ENCODE results near the gene TPM3. TPM values are rescaled to one million over a fixed set of nuclear protein-coding genes. Genes with fewer than 3 reads are reported as not detected.

TPM3 gene
- total and polyA plus RNA-seq, 9 of the 15 experiments (the other 6 are each of a cell fraction or from before 2014, with no cell fraction given), result 202 to 604 (median 421) TPM

DNA sequence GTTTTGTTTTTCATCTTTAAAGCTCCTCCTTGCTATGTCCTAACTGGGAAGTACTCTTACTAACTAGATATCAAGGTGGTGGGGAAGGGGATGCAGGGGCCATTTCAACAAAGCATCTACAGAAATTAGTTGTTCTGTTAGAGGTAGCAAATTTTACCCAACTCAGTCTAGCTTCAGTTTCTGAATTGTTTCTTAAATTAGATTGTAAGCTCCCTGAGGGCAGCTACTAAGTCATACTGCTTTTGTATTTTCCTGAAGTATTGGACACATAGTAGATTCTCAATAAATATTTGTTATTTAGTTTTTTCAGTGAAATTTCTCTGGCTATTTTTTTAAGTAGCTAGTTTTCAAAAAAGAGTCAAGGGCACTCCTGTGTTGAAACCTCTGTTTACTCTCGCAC is 30.6 kb upstream of the TPM3 start (continued):
- TF ChIP-seq, protein P1, sequence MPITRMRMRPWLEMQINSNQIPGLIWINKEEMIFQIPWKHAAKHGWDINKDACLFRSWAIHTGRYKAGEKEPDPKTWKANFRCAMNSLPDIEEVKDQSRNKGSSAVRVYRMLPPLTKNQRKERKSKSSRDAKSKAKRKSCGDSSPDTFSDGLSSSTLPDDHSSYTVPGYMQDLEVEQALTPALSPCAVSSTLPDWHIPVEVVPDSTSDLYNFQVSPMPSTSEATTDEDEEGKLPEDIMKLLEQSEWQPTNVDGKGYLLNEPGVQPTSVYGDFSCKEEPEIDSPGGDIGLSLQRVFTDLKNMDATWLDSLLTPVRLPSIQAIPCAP (CRISPR knock-in tag; IDR thresholded peaks at IDR 0.05; ENCODE audit: borderline replicate concordance), result no peak
- TF ChIP-seq TRIM28 (IDR thresholded peaks at IDR 0.05) (peak; percentile 88; the same call in 1 of the 2 replicates), BCOR (IDR thresholded peaks at IDR 0.05) (no peak), YY1 (IDR thresholded peaks at IDR 0.05; ENCODE audit: borderline replicate concordance in 1 of 3, control insufficient read depth in 1 of 3, extremely low read depth in 1 of 3, insufficient read depth in 3 of 3, insufficient read length in 1 of 3, insufficient replicate concordance in 2 of 3, low read depth in 1 of 3, low read length in 2 of 3) (no peak), POLR2A (conservative IDR thresholded peaks at IDR 0.05) (no peak), MTA2 (IDR thresholded peaks at IDR 0.05; ENCODE audit: low read depth) (no peak), CEBPB (tag; IDR thresholded peaks at IDR 0.05) (no peak), ZNF253 (CRISPR knock-in tag; conservative IDR thresholded peaks at IDR 0.05) (no peak), TAF7 (tag; IDR thresholded peaks at IDR 0.05) (no peak)

DNA sequence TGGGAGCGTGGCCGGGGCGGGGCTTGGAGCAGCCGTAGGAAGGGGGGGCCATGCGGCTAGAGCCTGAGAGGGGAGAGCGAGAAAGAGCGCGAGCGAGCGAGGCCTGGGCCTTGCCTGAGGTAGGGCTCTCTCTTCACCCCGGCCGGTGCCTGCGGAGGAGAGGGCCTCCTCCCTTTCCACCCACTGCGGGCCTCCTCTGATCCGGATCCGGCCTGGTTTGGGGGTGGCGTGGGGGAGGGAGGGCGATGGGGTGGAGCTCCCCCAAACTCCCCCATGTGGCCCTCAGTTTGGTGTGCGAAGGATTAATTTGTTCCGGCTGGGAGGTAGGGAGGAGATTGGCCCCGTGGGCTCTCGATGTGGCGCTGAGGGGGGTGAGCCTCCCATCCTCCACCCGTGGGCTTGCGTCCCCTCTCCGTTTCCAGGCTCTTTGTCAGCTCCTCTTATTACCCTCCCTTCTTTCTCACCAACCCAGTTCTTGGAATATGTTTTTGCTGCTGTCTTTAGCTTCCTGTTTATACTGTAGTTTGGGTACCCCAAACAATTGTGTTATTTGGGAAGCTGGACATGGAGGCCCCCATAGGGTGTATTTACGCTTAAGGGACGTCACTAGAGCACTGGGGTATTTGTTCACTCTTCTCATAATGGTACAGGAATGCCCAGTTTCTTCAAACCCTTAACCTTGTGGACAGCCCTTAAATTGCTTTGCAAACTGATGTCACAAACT is 29.5 kb upstream of the TPM3 start:
- POLR2A ChIA-PET, result interaction anchor here (0.6 to 4.6 kb wide), 9 partner anchors 11 to 275 kb away, joined by 3 to 32 read pairs (median 5); no protein-coding TSS in a partner anchor
- H4K20me1 ChIP-seq (replicated peaks; ENCODE audit: control insufficient read depth, insufficient read depth, low read length), result no peaks in the 10 kb centered on the region
- peak; percentile 75 for ATAC-seq
- peaks cover 4% of the 10 kb centered on the region for H3K9me3 ChIP-seq (replicated peaks; ENCODE audit: control insufficient read depth, insufficient read depth, low read depth, low read length)
- peaks cover 3 to 20% of the 10 kb centered on the region in 2 experiments; a peak in 3 of 5 replicates for H3K4me1 ChIP-seq (replicated peaks in 1 of 2; ENCODE audit: control insufficient read depth in 2 of 2, insufficient read depth in 2 of 2, low read length in 2 of 2)
- peaks cover 77% of the 10 kb centered on the region for H3K36me3 ChIP-seq (ENCODE audit: control insufficient read depth, insufficient read depth, low read length)
- H3K4me2 ChIP-seq (ENCODE audit: insufficient read depth, low read length), result peak overlapping the region; percentile 86
- H3K27ac ChIP-seq (ENCODE audit: extremely low read depth, low read depth, low read length), result peak overlapping the region; percentile 99
- H3K4me3 ChIP-seq, result peak overlapping the region; percentile 76
- CTCF ChIA-PET (ENCODE audit: low intra/inter-chr PET ratio), result no interaction called here
- H3K27me3 ChIP-seq (ENCODE audit: control insufficient read depth in 2 of 2, insufficient read depth in 2 of 2, low read length in 2 of 2), result no peaks in the 10 kb centered on the region
- 1% methylated on average over 16 of the region's 28 CpGs for WGBS (ENCODE audit: insufficient coverage, low coverage, missing lambda C conversion rate)
- FAIRE-seq, result no peak
- in situ Hi-C loops (cut with MboI) (no loop called here), intact Hi-C loops (cut with micrococcal nuclease) (loop anchor here (2.0 to 5.0 kb wide), 2 partner anchors 34 to 299 kb away; partner anchors contain the start of gene GATAD2B)
- peaks cover 95% of the 10 kb centered on the region for H3K79me2 ChIP-seq (ENCODE audit: control insufficient read depth, insufficient read depth, low read length)
- peak overlapping the region; percentile 57 for H2AFZ ChIP-seq (ENCODE audit: low read depth, low read length)
- peak overlapping the region; percentile 91 to 97 for H3K9ac ChIP-seq (ENCODE audit: insufficient read depth in 1 of 2, low read depth in 2 of 2, low read length in 2 of 2)
- no TSS peak for BruUV-seq (replicated peaks)
- H3K9me1 ChIP-seq (ENCODE audit: control insufficient read depth, insufficient read depth, low read length), result no peaks in the 10 kb centered on the region
- peak; percentile 66 to 80 (median 77) for DNase-seq (ENCODE audit: extremely low read depth in 1 of 4, low spot score in 3 of 4)
- TF ChIP-seq, protein P1 (CRISPR knock-in tag; IDR thresholded peaks at IDR 0.05; ENCODE audit: borderline replicate concordance), result peak; percentile 49; the same call in 1 of the 2 replicates
- TF ChIP-seq ZBTB1 (CRISPR knock-in tag; IDR thresholded peaks at IDR 0.05; ENCODE audit: borderline replicate concordance, low read depth), result 0 out of 2 replicates have a peak, but pooled peaks have one; percentile 46
- TF ChIP-seq CCNT2 (IDR thresholded peaks at IDR 0.05; ENCODE audit: borderline replicate concordance, extremely low read depth, insufficient read length, low read depth, low read length), result no peak
- TF ChIP-seq RBM39 (optimal IDR thresholded peaks at IDR 0.05; ENCODE audit: low read depth, low read length), result no peak
- TF ChIP-seq, protein P2, sequence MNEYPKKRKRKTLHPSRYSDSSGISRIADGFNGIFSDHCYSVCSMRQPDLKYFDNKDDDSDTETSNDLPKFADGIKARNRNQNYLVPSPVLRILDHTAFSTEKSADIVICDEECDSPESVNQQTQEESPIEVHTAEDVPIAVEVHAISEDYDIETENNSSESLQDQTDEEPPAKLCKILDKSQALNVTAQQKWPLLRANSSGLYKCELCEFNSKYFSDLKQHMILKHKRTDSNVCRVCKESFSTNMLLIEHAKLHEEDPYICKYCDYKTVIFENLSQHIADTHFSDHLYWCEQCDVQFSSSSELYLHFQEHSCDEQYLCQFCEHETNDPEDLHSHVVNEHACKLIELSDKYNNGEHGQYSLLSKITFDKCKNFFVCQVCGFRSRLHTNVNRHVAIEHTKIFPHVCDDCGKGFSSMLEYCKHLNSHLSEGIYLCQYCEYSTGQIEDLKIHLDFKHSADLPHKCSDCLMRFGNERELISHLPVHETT (CRISPR knock-in tag; conservative IDR thresholded peaks at IDR 0.05 in 1 of 2, IDR thresholded peaks at IDR 0.05 in 1 of 2), result 0 out of 4 replicates have a peak, but pooled peaks of 1 of the 2 experiments have one; percentile 17
- TF ChIP-seq NONO (IDR thresholded peaks at IDR 0.05; ENCODE audit: low read depth in 2 of 2, low read length in 1 of 2), result no peak
- TF ChIP-seq HNRNPK (IDR thresholded peaks at IDR 0.05; ENCODE audit: low read depth, low read length, poor library complexity, severe bottlenecking), result no peak

All from K562 (cell line).